ENCODE measurements around the gene TGFB3.

TGFB3 gene

GRCh38 chr14:75910048-75910447 lies 71.7 kb downstream of the TGFB3 start:
- in situ Hi-C loops (cut with MboI; ENCODE audit: low sequenced_read_pairs): no loop called here

GRCh38 chr14:75909630-75910029 lies 72.2 kb downstream of the TGFB3 start:
- in situ Hi-C loops (cut with MboI; ENCODE audit: low sequenced_read_pairs): no loop called here
